C1 segment of cervical spinal cord (tissue), 14 donors: ENCODE results near the gene SEL1L3.

ENCODE experiments used
- DNase-seq, 14 donors: peaks; one replicate each; lab custom pipeline; 2025; lab: John Stamatoyannopoulos, UW

SEL1L3 gene

DNA sequence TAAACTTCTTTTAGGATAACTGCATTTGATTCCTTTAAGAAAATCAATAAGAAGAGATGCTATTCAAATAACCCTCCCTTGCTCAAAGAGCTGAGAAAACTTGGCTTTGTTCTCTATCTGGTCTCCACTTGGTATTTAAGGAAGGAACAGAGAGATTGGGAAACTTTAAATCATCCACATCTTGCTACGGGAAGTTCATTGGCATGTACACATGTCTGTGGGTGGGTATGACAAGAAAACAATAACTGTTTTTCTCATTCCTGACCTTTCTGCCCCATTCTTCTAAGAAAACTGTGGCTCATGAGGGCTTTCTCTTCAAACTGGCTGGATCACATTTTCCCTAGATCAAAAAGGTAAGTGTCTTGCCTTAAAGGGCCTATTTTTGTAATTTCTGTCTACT is 6.0 kb downstream of the SEL1L3 start:
- no peak for DNase-seq

DNA sequence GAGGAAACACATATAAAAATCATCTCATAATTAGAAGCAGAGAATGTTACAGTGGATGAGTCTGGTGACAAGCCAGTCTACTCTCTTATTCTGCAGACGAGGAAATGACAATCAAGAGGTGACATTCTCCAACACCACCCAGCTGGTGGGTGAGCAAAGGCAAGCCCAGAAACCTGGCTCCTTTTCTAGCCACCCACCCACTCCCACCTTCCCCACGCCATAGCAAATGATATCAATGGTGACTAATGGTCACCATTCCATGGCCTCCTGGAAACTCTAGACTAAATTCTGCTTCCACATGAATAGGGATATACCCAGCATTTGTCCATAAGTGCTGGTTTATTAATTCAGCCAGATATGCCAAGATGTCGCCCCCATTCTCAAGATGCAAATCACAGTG is 10.7 kb downstream of the SEL1L3 start:
- DNase-seq = no peak

DNA sequence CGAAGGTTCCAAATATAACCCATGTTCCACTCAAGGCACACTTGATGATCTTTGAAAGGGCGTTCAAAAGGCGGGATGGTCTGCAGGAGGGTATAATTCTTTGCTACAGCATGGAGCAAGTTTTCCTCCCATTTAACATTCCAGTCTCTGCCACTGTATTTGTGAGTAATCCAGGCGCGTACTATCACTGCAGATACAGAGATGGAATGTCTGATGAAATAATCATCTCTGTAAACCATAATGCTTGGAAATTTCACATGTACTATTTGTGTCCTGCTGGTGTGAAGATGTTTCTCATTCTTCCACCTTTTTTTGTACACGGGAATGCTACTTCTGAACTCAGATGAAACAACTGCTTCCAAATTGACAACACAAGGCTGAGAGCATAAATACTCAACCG is 15.5 kb downstream of the SEL1L3 start:
- DNase-seq = no peak

DNA sequence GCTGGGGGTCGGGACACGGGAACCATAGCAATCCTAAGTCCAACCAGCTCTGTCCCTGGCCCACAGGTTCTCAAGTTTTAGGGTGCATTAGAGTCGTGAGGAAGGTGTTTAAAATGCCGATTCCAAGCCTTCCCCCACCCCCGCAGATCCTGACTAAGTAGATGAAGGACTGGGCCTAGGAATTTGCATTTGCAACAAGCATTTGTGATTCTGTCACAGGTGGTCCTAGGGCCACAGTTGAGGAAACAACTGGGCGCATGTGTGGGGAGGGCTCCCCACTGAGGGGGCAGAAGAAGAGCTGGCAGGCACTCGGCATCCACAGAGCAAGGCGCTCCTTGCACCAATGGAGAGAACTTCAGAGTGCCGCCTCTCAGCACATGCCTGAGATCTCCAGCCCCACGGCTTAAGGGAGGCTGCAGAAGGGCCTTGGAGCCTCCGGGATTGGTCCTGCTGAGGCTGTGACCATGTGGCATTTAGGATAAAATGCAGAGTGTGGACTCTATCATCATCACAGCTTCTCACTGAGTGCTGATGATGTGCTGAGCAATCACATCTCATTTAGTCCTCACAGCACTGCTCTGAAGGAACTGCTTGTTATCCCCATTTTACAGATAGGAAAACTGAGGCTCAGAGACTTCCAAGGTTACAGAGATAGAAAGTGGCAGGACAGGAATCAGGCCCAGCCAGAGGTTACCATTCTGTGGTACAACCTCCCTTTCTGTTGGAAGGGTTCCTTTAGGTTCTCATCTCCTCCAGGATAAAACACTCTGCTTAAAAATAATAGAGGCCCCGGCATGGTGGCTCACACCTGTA is 16.7 kb downstream of the SEL1L3 start:
- DNase-seq = no peak

DNA sequence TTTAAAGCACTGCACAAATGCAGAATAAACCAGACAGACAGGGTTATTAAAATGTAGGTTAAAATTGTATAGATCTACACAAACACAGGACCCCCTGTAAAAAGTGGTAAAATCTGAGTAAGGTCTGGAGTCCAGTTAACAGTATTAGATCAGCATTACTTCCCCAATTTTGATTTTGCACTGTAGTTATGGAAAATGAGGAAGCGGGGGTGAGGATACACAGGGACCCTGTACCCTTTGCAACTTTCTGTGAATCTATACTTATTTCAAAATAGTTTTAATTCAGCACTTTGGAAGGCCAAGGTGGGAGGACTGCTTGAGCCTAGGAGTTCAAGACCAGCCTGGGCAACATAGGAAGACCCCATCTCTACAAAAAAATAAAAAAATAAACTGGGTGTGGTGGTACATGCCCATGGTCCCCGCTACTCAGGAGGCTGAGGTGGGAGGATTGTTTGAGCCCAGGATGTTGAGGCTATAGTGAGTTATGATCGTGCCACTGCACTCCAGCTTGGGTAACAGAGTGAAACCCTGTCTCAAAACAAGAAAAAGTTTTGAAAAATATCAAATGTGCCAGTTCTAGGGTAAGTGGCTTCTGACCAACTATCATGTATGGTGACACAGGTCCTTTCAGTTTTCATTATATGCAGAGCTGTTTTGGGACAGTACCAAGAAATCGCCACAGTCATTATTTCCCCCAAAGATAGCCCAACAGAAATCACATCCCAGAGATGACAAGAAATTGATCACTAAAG is 17.7 kb downstream of the SEL1L3 start:
- no peak for DNase-seq

DNA sequence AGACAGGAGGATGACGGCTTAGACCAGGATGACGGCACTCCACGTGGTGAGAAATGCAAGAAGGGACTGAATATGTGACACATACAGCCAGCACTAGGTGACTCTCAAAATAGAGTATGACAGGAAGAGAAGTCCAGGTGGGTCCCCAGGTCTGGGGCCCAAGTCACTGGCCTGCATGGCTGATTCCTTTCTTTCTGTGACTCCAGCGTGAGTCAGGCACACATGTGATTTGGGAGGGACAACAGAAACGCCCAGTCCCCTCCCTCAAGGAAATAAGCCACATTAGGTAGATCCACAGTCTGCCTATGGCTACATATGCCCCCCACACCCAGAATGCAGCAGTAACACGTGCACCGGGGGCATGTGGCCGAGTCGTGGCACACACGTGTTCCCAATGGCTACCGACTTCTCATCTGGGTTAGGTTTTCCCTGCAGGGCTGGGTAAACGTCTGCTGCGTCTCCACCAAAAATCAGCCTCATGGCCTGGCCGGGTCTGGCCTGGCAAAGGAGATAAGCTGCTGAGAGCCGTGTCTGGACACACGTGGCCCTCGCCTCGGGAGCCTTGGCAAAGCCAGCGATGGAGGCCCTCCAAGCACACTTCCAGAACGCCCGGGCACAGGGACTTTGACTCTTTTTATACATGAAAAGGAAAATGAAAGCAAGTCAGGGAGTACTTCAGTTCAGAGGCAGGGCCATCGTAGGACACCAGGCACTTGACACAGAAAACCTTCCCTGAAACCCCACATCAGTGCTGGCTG is 19.3 kb downstream of the SEL1L3 start:
- DNase-seq = peak in 4 of 14 donors; percentile 9 to 86 (median 24)

DNA sequence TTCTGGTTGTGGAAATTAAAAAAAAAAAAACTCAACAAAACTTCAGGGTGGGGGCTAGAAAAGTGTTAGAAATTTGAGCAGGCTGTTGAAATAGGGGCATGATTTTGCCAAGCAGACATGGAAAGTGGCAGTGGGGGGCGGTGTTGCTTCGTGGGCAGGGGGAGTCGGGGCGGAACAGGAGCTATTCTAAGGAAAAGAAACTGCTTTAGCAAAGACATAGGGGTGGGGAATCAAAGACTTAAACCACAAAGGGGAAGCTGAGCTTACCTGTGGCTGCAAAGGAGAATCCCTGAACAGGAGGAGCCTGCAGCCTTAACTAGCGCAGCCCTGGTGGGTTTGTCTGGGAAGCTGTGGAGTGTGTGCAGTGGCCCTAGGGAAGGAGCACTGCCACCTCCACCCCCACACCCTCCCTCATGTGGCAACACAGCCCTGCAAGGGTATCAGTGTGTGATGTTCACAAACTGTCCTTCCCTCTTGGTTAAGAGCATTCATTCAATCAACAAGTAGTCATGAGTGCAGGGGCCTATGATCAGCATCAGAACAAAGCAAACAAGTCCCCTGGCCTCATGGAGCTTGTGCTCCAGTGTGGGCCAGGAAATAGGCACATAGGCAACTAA is 20.5 kb downstream of the SEL1L3 start:
- DNase-seq = no peak

DNA sequence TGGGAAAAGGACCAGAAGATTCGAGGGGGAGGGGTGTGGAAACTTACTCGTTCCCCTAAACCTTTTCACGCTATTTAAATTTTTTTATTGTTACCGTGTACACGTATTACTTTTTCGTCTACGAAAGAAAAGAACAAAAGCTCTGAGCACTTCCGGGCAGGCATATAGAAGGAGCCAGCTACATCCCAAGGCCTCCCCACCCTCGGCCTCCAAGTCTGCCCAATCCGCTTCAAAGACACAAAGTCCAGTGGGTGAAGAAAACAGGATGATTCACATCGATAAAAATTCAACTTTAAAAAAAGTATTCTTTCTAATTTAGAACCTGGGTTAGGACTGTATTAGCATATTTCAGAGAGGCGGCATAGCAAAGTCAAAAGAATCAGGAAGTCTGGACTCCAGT is 23.1 kb downstream of the SEL1L3 start:
- no peak for DNase-seq

DNA sequence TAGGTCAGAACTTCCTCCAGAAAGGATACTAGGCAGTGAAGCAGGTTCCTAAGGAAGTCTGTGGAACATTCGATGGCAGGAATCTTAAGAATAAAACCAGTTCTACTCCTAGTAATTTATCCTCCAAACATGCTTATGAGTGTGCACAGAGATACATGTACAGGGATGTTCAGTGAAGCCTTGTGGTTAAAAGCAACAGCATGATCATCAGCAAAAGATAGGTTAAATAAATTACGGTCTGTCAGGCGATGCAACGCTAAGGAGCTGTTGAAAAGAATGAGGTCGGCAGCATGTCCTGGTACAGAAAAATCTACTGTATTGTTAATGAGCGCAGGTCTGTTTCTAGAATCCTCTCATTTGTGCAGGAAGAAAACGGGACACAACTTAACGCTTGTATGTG is 23.6 kb downstream of the SEL1L3 start:
- peak in 1 of 14 donors; percentile 32 for DNase-seq

DNA sequence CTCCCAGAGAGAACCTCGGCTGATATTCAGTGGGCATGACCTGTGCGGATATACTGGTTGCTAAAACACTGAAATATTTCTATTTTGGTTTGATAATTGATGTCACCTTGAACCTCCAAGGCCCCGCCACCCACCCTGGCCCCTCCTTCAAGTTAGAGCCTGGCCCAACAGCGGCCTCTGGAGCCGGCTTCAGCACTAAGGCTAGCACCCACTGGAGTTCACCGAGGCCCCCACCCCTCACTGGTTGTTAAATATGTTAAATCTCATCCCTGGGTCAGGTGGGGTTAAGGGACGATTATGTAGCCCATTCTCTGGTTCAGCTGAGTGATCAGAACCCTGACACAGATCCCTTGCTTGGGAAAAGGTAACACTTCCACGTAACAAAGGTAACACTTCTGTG is 24.3 kb downstream of the SEL1L3 start:
- no peak for DNase-seq

DNA sequence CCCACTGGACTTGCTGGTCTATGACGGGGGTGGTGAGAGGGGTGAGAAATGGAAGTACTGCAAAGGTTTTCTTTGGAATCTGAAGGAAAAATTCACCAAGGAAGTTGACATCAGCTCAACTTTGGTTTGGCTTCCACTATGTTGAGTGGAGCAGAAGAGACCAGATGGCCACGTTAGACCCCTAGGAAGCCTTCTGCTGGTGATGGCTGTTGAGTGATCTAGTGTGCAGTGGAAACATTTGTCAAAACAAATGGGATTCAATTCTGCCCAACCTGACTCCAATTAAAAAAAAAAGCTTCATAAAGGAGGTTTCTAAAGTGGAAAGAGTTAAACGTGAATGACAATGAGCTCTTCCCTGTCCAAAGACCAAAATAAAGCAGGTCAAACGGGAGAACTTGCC is 25.7 kb downstream of the SEL1L3 start:
- peak in 1 of 14 donors; percentile 87 for DNase-seq

DNA sequence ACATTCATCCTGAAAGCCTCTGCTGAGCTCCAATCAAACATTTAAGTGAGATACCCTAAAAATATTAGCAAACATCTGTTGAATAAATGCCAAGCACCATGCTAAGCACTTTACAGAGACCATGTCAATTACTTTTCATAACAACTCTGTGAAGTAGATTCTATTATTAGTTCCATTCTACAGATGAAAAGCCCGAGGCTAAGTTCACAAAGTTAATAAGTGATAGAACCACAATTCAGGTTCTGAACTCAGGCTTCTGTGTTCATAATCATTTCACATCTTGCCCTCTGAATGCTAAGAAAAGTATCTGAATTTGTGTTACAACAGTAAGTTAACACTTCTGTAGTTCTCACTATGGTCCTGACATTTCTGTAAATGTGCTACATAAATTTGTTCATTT is 27.4 kb downstream of the SEL1L3 start:
- no peak for DNase-seq

DNA sequence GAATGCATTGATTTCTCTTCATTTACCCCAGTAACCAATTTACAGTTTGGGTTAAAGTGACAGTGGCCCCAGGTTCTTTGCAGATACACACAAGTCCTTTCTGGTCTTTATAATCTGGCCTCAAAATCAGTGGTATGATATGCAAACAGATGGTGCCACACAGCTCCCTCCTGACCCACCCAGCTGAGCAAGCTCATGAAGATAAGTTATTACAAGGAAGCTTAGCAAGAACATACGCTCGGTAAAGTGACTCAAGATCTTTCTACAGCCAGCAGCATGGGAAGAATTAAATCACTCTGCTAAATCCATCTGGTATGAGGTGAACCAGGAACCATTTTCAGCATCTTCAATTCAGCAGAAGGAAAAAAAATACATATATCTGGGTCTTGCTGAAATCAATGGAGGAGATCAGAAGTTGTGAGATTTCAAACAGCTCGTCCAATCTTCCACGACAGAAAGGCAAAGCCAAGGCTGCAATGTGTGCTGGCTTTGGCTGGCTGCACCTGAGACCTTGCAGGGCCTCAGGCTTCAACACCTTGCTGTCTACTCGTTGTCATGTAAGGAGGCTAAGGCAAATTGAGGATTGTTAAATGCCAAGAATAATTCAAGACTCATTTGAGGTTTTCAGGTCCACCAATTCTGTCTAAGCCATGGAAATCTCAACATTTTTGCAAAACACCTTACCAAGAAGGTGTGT is 28.2 kb downstream of the SEL1L3 start:
- peak in 1 of 14 donors; percentile 62 for DNase-seq

DNA sequence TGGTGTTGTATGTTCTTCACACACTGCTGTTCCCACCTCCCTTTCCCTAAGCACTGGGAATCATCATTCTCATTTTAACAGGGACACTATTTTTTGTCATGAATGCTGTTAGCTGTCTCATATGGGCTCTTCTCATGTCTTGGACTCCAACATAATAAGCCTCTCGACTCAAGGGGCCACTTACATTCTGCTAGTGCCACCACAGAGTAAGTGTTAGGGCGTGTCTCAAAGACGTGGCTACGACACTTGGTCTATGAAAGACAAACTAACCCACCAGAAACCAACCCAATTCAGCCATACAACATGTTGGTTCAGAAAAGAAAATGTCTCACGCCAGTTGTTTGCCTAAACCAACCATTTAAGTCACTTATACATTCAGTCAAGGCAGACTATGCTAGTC is 32.2 kb downstream of the SEL1L3 start:
- no peak for DNase-seq

DNA sequence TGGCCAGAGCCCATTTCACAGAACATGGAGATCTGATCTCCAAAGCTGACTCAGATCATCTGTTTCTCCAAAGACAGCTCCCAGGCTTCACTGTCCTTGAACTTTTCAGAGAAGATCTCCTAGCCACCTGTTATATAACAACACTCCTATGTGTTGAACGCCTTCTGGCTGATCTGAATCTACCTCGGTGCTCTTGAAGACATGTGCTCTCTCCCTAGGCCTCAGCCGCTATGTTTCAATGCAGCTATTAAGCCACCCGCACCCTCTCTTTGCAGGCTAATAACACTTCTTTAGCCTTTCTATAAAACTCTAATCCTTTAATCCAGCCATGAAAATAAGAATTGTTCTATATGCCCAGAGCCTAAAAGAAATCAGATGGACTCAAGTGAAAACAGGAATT is 34.9 kb downstream of the SEL1L3 start:
- DNase-seq = no peak

DNA sequence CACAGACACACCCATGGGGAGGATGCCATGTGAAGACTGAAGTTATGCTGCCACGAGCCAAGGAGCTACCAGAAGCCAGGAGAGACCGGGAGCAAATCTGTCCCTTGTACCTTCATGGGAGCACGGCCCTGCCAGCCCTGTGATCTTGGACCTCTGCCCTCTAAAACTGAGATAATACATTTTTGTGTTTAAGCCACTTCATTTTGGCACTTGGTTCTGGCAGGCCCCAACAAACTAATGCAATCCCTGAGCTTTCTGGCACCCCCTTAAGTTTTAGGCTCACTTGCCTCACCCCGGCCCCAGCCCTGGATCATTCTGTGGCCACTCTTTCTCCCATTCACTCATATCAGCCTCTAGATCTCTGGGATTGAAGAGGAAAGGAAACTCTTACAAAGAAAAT is 35.4 kb downstream of the SEL1L3 start:
- peak in 1 of 14 donors; percentile 38 for DNase-seq

DNA sequence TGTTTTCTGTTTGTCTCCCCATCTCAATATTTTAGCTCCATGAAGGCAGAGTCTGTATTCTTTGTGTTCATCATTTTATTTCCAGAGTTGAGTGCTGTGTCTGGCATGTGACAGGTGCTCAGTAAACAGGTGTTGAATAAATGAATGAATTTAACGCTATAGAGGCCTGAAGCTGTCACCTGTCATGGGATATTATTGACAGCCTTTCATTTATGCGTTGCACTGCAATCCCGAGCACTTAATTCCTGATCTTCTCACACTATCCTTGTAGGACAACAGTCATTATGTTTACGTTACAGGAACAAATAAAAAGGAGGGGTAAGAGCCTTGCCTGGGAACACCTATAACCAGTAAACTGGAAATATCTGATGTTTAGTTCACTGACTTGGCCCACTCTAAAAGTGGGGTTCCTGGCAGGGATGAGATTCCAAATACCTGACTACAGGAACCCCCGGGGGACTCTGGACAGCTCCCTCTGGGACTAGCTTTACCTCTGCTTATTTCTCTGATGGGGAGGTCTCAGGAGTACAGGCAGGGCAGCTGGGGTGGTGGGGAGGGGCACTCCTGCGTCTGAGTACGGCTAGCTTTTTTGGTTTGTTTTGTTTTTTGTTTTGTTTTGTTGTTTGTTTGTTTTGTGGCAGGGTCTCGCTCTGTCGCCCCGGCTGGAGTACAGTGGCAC is 36.6 kb downstream of the SEL1L3 start:
- no peak for DNase-seq

DNA sequence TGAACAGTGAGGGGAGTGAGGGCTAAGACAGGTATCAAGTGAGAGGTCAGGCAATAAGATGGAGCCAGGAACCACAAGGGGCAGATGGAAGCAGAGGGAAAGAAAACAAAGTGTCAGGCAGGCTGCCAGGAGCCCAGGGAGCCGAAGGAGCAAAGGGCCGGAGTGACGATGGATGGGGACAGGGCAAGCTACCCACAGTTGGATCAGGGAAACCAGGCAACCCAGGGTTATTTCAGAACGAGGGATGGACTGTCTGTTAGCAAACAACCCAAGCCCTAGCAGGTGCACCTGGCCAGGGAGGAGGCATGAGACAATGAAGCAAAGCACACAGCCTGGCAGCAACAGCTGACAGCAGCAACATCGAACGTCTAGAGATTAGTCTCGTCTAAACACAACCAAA is 39.2 kb downstream of the SEL1L3 start:
- DNase-seq = peak in 2 of 14 donors; percentile 9 to 76

DNA sequence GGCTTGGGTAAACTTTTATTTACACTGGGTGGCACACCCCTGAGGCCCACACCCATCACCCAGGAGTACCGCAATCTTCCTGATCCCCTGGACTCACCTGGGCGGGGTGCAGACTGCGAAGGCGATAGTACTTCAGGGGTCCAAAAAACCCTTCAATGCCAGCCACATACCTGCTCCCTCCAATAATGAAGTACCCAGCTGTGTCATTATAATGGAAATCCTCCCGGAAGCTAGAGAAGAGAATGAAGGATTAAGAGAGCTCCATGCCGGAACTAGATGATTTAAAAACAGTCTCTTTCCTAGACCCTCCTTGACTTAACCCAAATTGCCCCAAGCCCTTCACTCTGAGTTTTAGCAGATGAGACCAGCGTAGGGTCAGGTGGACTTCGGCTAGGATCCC is 40.9 kb downstream of the SEL1L3 start:
- no peak for DNase-seq

DNA sequence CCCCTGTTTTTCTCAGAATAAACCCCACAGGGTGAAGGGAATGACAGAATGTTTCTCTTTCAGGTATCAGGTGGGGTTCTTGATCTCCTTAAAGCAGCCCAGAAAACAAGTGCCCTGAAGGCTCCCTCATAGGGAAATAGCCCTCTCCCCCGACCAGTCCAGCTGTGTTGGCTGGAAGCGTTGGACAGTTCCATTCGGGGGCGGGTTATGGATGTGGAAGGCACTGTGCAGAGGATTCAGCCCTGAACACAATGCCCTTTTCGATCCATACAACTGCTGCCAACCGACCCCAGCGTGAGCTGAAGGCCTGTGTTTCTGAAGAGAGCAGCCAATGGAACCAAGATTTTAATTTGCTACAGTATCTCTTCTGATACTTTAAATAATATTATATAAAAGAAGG is 41.5 kb downstream of the SEL1L3 start:
- peak in 1 of 14 donors; percentile 6 for DNase-seq

DNA sequence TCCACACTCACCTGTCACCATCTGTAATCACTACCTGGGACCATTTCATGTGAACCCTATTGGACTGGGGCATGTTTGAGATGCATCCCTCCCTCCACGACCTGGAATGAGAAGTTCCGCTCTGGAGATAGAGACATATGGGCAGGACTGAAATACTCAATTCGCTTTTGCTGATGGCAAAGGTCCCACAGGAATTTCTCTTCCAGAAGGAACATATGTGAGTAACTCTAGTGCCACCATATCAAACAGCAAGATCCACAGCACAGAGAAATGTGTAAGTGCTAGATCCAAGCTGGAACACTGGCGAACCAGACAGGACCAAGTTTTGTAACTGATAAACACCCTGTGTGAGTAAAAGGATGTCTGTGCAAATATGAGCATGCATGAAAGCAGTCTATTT is 43.9 kb downstream of the SEL1L3 start:
- peak in 1 of 14 donors; percentile 90 for DNase-seq
